ENCODE data around the gene GNE.
"Not testable (repeated sequence)": the region's sequence is repeated elsewhere in the genome, so short reads cannot be mapped to it uniquely, and the experiment has no call there.

GRCh38 chr9:36239675-36240074 lies 18.6 kb downstream of the GNE start:
- not testable (repeated sequence) for TF ChIP-seq CTCF (optimal IDR thresholded peaks at IDR 0.05 in 1 of 3, IDR thresholded peaks at IDR 0.05 in 1 of 3, conservative IDR thresholded peaks at IDR 0.05 in 1 of 3; ENCODE audit: extremely low read depth in 1 of 3, insufficient read depth in 2 of 3, low read length in 3 of 3); EZH2 (IDR thresholded peaks at IDR 0.05; ENCODE audit: low read length)
